IMR-90 (cell line): Measurements from ENCODE around the gene NES. TPM values are rescaled to one million over a fixed set of nuclear protein-coding genes. Genes with fewer than 3 reads are reported as not detected.

ENCODE experiments used
- ATAC-seq: fragments of 200-7000 bp; cut with Tn5 transposase; 2 replicates; pipeline ENCODE4 v1.9.1; 2020; ENCODE audit warnings: low read depth, mild to moderate bottlenecking, moderate library complexity
- BruUV-seq: library from RNA; stranded (reverse); fragments of 400-500 nt; replicated peaks from 2 replicates; lab custom pipeline; 2021; lab: Mats Ljungman, UMichigan
- CTCF ChIA-PET: fragments of 300-600 bp; formaldehyde crosslinking; extraction: SDS; loops from one replicate; lab custom pipeline; 2021; ENCODE audit warnings: antibody characterized with exemption; lab: Yijun Ruan, JAX
- POLR2A ChIA-PET: fragments of 300-600 bp; sonication (Branson Sonifier 250); formaldehyde crosslinking; loops from one replicate; lab custom pipeline; 2022; ENCODE audit warnings: antibody characterized with exemption; ENCODE audit not compliant: unreplicated experiment; lab: Charles Lee
- DNase-seq: peaks from one replicate; pipeline ENCODE4 v3.0.0; 2013
- H2AFZ ChIP-seq: replicated peaks from 2 replicates; pipeline ENCODE3; 2013; ENCODE audit warnings: low read length, mild to moderate bottlenecking; ENCODE audit not compliant: poor library complexity
- H2AK5ac ChIP-seq: 2 replicates; pipeline ENCODE4 v1.6.1; 2013; ENCODE audit warnings: low read depth, low read length, inconsistent platforms
- H2AK9ac ChIP-seq: replicated peaks from 2 replicates; pipeline ENCODE3; 2013; ENCODE audit warnings: mild to moderate bottlenecking, low read depth, low read length, moderate library complexity; ENCODE audit not compliant: poor library complexity
- H2BK120ac ChIP-seq: 2 replicates; pipeline ENCODE4 v1.6.1; 2013; ENCODE audit warnings: low read depth, low read length, inconsistent platforms
- H2BK15ac ChIP-seq: 3 replicates; pipeline ENCODE4 v1.6.1; 2013; ENCODE audit warnings: low read depth, low read length, inconsistent platforms
- H2BK20ac ChIP-seq: 2 replicates; pipeline ENCODE4 v1.6.1; 2013; ENCODE audit warnings: low read depth, mild to moderate bottlenecking, inconsistent platforms, low read length, moderate library complexity
- H2BK5ac ChIP-seq: 2 replicates; pipeline ENCODE4 v1.6.1; 2013; ENCODE audit warnings: mild to moderate bottlenecking, low read depth, low read length, inconsistent platforms; ENCODE audit not compliant: poor library complexity, severe bottlenecking
- H3K14ac ChIP-seq: replicated peaks from 2 replicates; pipeline ENCODE4 v1.6.1; 2013; ENCODE audit warnings: low read depth, low read length, inconsistent platforms
- H3K18ac ChIP-seq: 2 replicates; pipeline ENCODE4 v1.6.1; 2013; ENCODE audit warnings: low read depth, low read length, control low read depth
- H3K23ac ChIP-seq: 2 replicates; pipeline ENCODE4 v1.6.1; 2013; ENCODE audit warnings: low read depth, low read length, inconsistent platforms
- H3K27ac ChIP-seq: 2 replicates; pipeline ENCODE4 v1.5.1; 2013; ENCODE audit warnings: mild to moderate bottlenecking, control low read depth, low read length; ENCODE audit not compliant: insufficient read depth
- H3K27me3 ChIP-seq: 2 replicates; pipeline ENCODE4 v1.6.1; 2013; ENCODE audit warnings: low read length; ENCODE audit not compliant: control insufficient read depth, insufficient read depth
- H3K36me3 ChIP-seq: 2 replicates; pipeline ENCODE4 v1.6.1; 2013; ENCODE audit warnings: low read length, mixed read lengths; ENCODE audit not compliant: control insufficient read depth, insufficient read depth
- H3K4ac ChIP-seq: 2 replicates; pipeline ENCODE4 v1.6.1; 2013; ENCODE audit warnings: low read depth, low read length, inconsistent platforms
- H3K4me1 ChIP-seq: 2 replicates; pipeline ENCODE4 v1.6.1; 2013; ENCODE audit warnings: low read length, mixed read lengths; ENCODE audit not compliant: control insufficient read depth, insufficient read depth
- H3K4me2 ChIP-seq: 2 replicates; pipeline ENCODE4 v1.6.1; 2013; ENCODE audit warnings: low read depth, mild to moderate bottlenecking, control low read depth, low read length, moderate library complexity
- H3K4me3 ChIP-seq: 2 replicates; pipeline ENCODE4 v1.5.1; 2013; ENCODE audit warnings: low read depth, mild to moderate bottlenecking, control low read depth, low read length, moderate library complexity; ENCODE audit not compliant: insufficient read depth
- H3K56ac ChIP-seq: 2 replicates; pipeline ENCODE4 v1.6.1; 2013; ENCODE audit warnings: low read length, inconsistent platforms; ENCODE audit not compliant: insufficient read depth; ENCODE audit errors: extremely low read depth
- H3K79me1 ChIP-seq, 2 experiments: 2 replicates each; pipeline ENCODE4 v1.6.1; 2013; ENCODE audit warnings: low read length in 2 of 2, inconsistent platforms in 1 of 2, low read depth in 1 of 2
- H3K9ac ChIP-seq: 2 replicates; pipeline ENCODE4 v1.6.1; 2013; ENCODE audit warnings: low read depth, low read length, control low read depth
- H3K9me1 ChIP-seq: 2 replicates; pipeline ENCODE4 v1.6.1; 2013; ENCODE audit warnings: low read length, inconsistent platforms; ENCODE audit not compliant: insufficient read depth
- H3K9me3 ChIP-seq: 2 replicates; pipeline ENCODE4 v1.6.1; 2013; ENCODE audit warnings: low read length; ENCODE audit not compliant: control insufficient read depth, insufficient read depth
- H4K20me1 ChIP-seq: 2 replicates; pipeline ENCODE4 v1.6.1; 2013; ENCODE audit warnings: low read length, inconsistent platforms; ENCODE audit not compliant: insufficient read depth
- H4K5ac ChIP-seq: 2 replicates; pipeline ENCODE4 v1.6.1; 2013; ENCODE audit warnings: mild to moderate bottlenecking, low read depth, low read length, control low read depth
- H4K8ac ChIP-seq, 2 experiments: 2 replicates each; pipeline ENCODE4 v1.6.1; 2013; ENCODE audit warnings: low read depth in 2 of 2, low read length in 2 of 2, control low read depth in 1 of 2, inconsistent platforms in 1 of 2
- H4K91ac ChIP-seq: 2 replicates; pipeline ENCODE4 v1.6.1; 2013; ENCODE audit warnings: low read depth, low read length, inconsistent platforms; ENCODE audit not compliant: insufficient read depth
- CTCF ChIP-seq: conservative IDR thresholded peaks from 2 replicates; pipeline ENCODE4 v1.5.1; 2012; ENCODE audit warnings: mild to moderate bottlenecking, low read depth, low read length, improper control_type of control experiment
- FOS ChIP-seq: fragments of 150-350 bp; IDR thresholded peaks from 2 replicates; pipeline ENCODE4 v1.6.1; 2016; ENCODE audit warnings: low read depth, low read length
- MXI1 ChIP-seq: IDR thresholded peaks from 2 replicates; pipeline ENCODE4 v1.6.1; 2012; ENCODE audit warnings: low read depth, mild to moderate bottlenecking, low read length, moderate library complexity, borderline replicate concordance
- RAD21 ChIP-seq: IDR thresholded peaks from 2 replicates; pipeline ENCODE4 v1.6.1; 2012; ENCODE audit warnings: low read length, improper control_type of control experiment
- RCOR1 ChIP-seq: IDR thresholded peaks from 2 replicates; pipeline ENCODE4 v1.6.1; 2012; ENCODE audit warnings: mild to moderate bottlenecking, low read length, improper control_type of control experiment; ENCODE audit not compliant: insufficient replicate concordance
- SMC3 ChIP-seq: fragments of 150-350 bp; IDR thresholded peaks from 2 replicates; pipeline ENCODE4 v1.6.1; 2016; ENCODE audit warnings: low read depth, mild to moderate bottlenecking, antibody characterized with exemption, low read length, moderate library complexity
- WGBS, 2 experiments: methylation state at CpG; one replicate each; pipeline versions ENCODE4 v1.1.5 to v1.1.7; 2013; ENCODE audit warnings: missing lambda C conversion rate in 2 of 2; ENCODE audit not compliant: insufficient read length in 1 of 2; ENCODE audit errors: extremely low coverage in 2 of 2; 5-methylcytosine and 5-hydroxymethylcytosine counted together
- dilution Hi-C: fragments of 300-500 bp; cut with HindIII; formaldehyde crosslinking; loops from one replicate; pipeline ENCODE4 v1.14.3; 2018; ENCODE audit warnings: low sequenced_read_pairs; ENCODE audit not compliant: unreplicated experiment
- in situ Hi-C: fragments of 300-500 bp; cut with MboI; formaldehyde crosslinking; loops from 3 replicates; pipeline ENCODE4 v1.14.3; 2019; ENCODE audit warnings: low sequenced_read_pairs, inconsistent platforms, mixed read lengths
- intact Hi-C: fragments of 100-400 bp; cut with micrococcal nuclease; formaldehyde crosslinking; loops from 2 replicates; pipeline ENCODE4 v1.10.0; 2022
- polyA plus RNA-seq, 3 experiments: library from polyadenylated mRNA; depleted of rRNA; stranded (reverse); fragments of >200 nt; gene quantifications; 2 replicates each; pipeline ENCODE4 v1.2.3, GENCODE V29; 2012; ENCODE audit warnings: low replicate concordance in 1 of 3
- total RNA-seq: library from RNA; depleted of rRNA; stranded (reverse); fragments of >200 nt; gene quantifications from 2 replicates; pipeline ENCODE4 v1.2.3, GENCODE V29; 2012

The NES gene
- total and polyA plus RNA-seq, 2 of the 4 experiments (the other 2 are of a cell fraction), result 25.3 to 40.1 TPM

GRCh38 chr1:156656806-156657740 lies 20.1 kb downstream of the NES start:
- TF ChIP-seq MXI1 (no peak), CTCF (peak; percentile 95), RCOR1 (no peak), SMC3 (peak; percentile 80), FOS (no peak), RAD21 (peak; percentile 87)
- Histone ChIP-seq H3K79me1 (peaks cover 0 to 11% of the 10 kb centered on the region in 2 experiments; a peak in 2 of 4 replicates), H2AK5ac (no peak overlapping the region), H3K27ac (no peak overlapping the region), H3K4ac (no peak overlapping the region), H3K18ac (no peak overlapping the region), H3K56ac (no peak overlapping the region), H3K9me3 (no peaks in the 10 kb centered on the region), H3K9ac (no peak overlapping the region), H2AFZ (peak overlapping the region; percentile 54), H3K36me3 (no peaks in the 10 kb centered on the region), H4K20me1 (0 out of 2 replicates have a peak, but pooled peaks cover 8% of the 10 kb centered on the region), H3K4me3 (no peak overlapping the region), H4K91ac (no peak overlapping the region), H3K4me2 (peak overlapping the region; percentile 73), H4K8ac (no peak overlapping the region), H3K4me1 (peaks cover 22% of the 10 kb centered on the region), H3K27me3 (peaks cover 36% of the 10 kb centered on the region), H4K5ac (no peak overlapping the region), H3K23ac (0 out of 2 replicates have a peak overlapping the region, but pooled peaks have one; percentile 14), H2BK5ac (no peak overlapping the region), H2BK15ac (no peak overlapping the region), H3K14ac (no peak overlapping the region), H2BK120ac (no peak overlapping the region), H2BK20ac (no peak overlapping the region), H2AK9ac (no peak overlapping the region), H3K9me1 (peaks cover 4% of the 10 kb centered on the region)
- ChIA-PET CTCF (interaction anchor here (0.6 to 1.5 kb wide), 6 partner anchors 21 to 202 kb away, joined by 3 to 9 read pairs (median 4); no protein-coding TSS in a partner anchor), POLR2A (interaction anchor here (0.6 kb wide), 1 partner anchor 20 kb away, joined by 8 read pairs; the partner anchor contains the start of gene NES)
- 4% methylated on average over 29 of the region's 54 CpGs; no CpG with 5 or more reads in 1 of the 2 experiments for WGBS, 2 experiments
- dilution Hi-C loops (no loop called here), intact Hi-C loops (loop anchor here (1.0 to 2.0 kb wide), 2 partner anchors 30 to 72 kb away; no protein-coding TSS in a partner anchor), in situ Hi-C loops (loop anchor here (5.0 kb wide), 1 partner anchor 35 kb away; no protein-coding TSS in a partner anchor)
- DNase-seq, result peak; percentile 46
- BruUV-seq, result no TSS peak
- peak; percentile 53 for ATAC-seq
